ENCODE data around the gene LITAF.
"Not testable (repeated sequence)": the region's sequence is repeated elsewhere in the genome, so short reads cannot be mapped to it uniquely, and the experiment has no call there.

LITAF gene

DNA sequence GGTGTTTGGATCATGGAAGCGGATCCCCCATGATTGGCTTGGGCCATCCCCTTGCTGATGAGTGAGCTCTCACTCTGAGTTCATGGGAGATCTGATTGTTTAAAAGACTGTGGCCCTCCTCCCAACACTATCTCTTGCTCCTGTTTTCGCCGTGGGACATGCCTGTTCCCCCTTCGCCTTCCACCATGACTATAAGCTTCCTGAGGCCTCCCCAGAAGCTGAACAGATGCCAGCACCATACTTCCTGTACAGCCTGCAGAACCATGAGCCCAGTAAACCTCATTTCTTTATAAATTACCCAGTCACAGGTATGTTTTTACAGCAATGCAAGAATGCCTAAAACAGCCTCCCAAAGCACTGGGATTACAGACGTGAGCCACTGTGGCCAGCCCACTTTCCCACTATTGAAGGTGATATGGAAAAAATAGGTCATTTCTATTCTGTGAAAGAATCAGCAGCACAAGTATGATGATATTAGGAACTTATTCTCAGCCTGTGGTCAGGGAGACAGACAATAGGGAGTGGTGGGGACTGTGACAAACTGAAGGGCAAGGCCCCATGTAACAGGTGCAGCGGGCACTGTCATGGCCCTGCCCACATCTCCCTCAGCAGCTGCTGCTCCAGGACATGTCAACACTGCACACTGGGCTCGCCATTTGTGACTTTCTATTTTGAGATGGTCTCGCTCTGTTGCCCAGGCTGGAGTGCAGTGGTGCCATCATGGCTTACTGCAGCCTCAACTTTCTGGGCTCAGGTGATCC lies 33.7 kb upstream of the LITAF start:
- no peak for DNase-seq (ENCODE audit: low read depth in 2 of 2)

- no peak for DNase-seq (ENCODE audit: low read depth in 2 of 2)
Measured at GRCh38 chr16:11619327-11619851, 32.7 kb upstream of the LITAF start.

- no peak for DNase-seq (ENCODE audit: low read depth in 2 of 2)
Measured at GRCh38 chr16:11618107-11618717, 31.5 kb upstream of the LITAF start.

- DNase-seq (ENCODE audit: low read depth in 2 of 2), result no peak
Measured at GRCh38 chr16:11615748-11616447, 29.2 kb upstream of the LITAF start.

- no peak for DNase-seq (ENCODE audit: low read depth in 2 of 2)
Measured at GRCh38 chr16:11614587-11615175, 28.0 kb upstream of the LITAF start.

- DNase-seq (ENCODE audit: low read depth in 2 of 2), result no peak
Measured at GRCh38 chr16:11613381-11614303, 26.9 kb upstream of the LITAF start.

- DNase-seq (ENCODE audit: low read depth in 2 of 2), result no peak
Measured at GRCh38 chr16:11612665-11613025, 25.9 kb upstream of the LITAF start.

GRCh38 chr16:11611871-11612664 lies 25.3 kb upstream of the LITAF start:
- no peak for DNase-seq (ENCODE audit: low read depth in 2 of 2)

DNA sequence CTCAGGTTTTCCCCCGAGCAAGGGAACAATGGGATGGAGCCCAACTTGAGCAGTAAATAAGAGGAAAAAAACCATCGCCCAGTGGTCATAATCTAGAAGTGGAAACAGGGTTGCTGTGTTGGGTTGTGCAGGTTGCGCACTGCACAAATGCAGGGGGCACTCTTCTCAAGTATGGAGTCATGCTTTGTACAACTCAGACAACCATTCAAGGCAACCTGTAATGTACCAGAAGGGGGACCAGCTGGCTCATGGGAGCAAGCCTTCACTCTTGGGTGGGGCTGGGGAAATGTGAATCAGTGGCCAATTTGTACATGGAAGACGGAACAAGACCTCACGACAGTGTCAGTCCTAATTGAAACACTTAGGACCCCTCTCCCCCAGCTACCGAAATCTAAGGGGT lies 23.9 kb upstream of the LITAF start:
- no peak for DNase-seq (ENCODE audit: low read depth in 2 of 2)

GRCh38 chr16:11610121-11610505 lies 23.4 kb upstream of the LITAF start:
- DNase-seq (ENCODE audit: low read depth in 2 of 2), result no peak

GRCh38 chr16:11609474-11610120 lies 22.9 kb upstream of the LITAF start:
- DNase-seq (ENCODE audit: low read depth in 2 of 2), result no peak

DNA sequence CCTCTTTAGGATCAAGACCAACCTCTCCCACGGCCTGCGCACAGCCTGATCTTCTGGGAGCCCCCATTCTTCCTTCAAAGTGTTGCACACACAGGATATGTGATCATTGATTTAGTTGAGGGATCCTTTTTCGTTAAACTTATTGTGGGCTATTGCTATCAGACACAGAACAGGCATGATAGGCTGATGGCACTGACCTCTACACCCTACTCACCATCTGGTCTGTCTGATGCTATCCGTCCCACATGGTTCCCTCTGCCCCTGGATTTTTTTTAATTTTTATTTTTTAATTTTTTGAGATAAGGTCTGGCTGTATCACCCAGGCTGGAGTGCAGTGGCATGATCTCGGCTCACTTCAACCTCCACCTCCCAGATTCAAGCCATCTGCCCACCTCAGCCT lies 19.2 kb upstream of the LITAF start:
- no peak for DNase-seq (ENCODE audit: low read depth in 2 of 2)

DNA sequence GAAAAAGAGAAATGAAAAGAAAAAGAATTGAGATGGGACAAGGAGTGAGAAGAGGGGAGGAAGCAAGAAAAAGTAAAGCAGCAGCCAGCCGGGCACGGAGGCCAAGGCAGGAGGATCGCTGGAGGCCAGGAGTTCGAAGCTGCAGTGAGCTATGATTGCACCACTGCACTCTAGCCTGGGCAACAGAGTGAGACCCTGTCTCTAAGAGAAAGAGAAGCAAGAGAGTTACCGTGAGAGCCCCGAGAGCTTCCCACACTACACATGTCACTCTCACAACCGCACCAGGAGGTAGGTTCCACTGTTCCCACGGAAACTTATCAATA lies 18.8 kb upstream of the LITAF start:
- DNase-seq (ENCODE audit: low read depth in 2 of 2), result no peak

- no peak for DNase-seq (ENCODE audit: low read depth in 2 of 2)
Measured at GRCh38 chr16:11604783-11605563, 18.3 kb upstream of the LITAF start.

- not testable (repeated sequence) for DNase-seq (ENCODE audit: low read depth in 2 of 2)
Measured at GRCh38 chr16:11604296-11604695, 17.6 kb upstream of the LITAF start.

DNA sequence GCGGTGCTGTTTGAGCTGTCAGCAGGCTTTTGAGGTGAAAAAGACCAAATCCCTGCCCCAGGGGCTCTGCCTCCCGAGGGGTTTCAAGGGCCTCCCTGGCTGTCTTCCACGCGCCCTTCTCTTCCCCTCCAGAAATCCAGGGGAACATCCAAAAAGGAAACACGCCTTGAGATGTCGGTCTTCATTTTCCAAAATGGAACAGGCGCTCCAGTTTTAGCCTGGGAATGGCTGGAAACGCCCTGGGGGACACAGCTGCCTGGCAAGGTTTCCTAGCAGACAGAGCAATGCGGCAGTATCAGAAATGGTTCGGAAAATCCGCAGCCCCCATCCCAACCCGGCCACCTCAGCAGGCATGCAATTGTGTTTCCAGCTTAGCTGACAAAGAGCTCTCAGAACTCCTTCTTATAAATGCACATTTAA lies 16.6 kb upstream of the LITAF start:
- no peak for DNase-seq (ENCODE audit: low read depth in 2 of 2)

- DNase-seq (ENCODE audit: low read depth in 2 of 2), result no peak
Measured at GRCh38 chr16:11602321-11602720, 15.6 kb upstream of the LITAF start.

DNA sequence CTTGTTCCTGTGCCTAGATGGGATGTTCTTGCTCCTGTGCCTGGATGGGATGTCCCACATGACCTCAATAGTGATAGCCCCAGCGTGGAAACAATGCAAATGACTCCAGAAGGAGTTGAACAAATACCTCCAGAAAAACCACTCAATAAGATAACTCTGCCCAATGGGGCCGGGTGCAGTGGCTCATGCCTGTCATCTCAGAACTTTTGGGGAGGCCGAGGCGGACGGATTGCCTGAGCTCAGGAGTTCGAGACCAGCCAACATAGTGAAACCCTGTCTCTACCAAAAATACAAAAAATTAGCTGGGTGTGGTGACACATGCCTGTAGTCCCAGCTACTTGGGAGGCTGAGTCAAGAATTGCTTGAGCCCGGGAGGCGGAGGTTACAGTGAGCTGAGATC lies 15.2 kb upstream of the LITAF start:
- DNase-seq (ENCODE audit: low read depth in 2 of 2), result no peak

GRCh38 chr16:11601425-11601824 lies 14.7 kb upstream of the LITAF start:
- DNase-seq (ENCODE audit: low read depth in 2 of 2), result no peak
